Trophoblast cell (in vitro differentiated cells and primary cell): Measurements from ENCODE around the gene TMEM191C.
A peak's percentile ranks its signal among the peaks of the same experiment; 100 is the strongest.
"Not testable (repeated sequence)": the region's sequence is repeated elsewhere in the genome, so short reads cannot be mapped to it uniquely, and the experiment has no call there.

Experiments used
- DNase-seq, 2 donors: peaks; one replicate each; pipeline ENCODE4 v3.0.0-alpha.2; 2016
- H2AFZ ChIP-seq: 2 replicates; pipeline ENCODE4 v1.6.1; 2013; ENCODE audit warnings: low read length, moderate library complexity, mild to moderate bottlenecking; ENCODE audit not compliant: insufficient read depth, poor library complexity
- H2AK5ac ChIP-seq: 2 replicates; pipeline ENCODE4 v1.6.1; 2013; ENCODE audit warnings: mild to moderate bottlenecking, low read length
- H2BK120ac ChIP-seq: 2 replicates; pipeline ENCODE4 v1.6.1; 2013; ENCODE audit warnings: low read length, mild to moderate bottlenecking, moderate library complexity; ENCODE audit not compliant: insufficient read depth, poor library complexity
- H2BK12ac ChIP-seq: 2 replicates; pipeline ENCODE4 v1.6.1; 2013; ENCODE audit warnings: mild to moderate bottlenecking, low read length, moderate library complexity
- H2BK5ac ChIP-seq: 2 replicates; pipeline ENCODE4 v1.6.1; 2013; ENCODE audit warnings: low read length, low read depth, moderate library complexity, mild to moderate bottlenecking; ENCODE audit not compliant: poor library complexity
- H3K14ac ChIP-seq: 2 replicates; pipeline ENCODE4 v1.6.1; 2013; ENCODE audit warnings: mild to moderate bottlenecking, low read length
- H3K18ac ChIP-seq: 2 replicates; pipeline ENCODE4 v1.6.1; 2013; ENCODE audit warnings: mild to moderate bottlenecking, low read length
- H3K23ac ChIP-seq: 2 replicates; pipeline ENCODE4 v1.6.1; 2013; ENCODE audit warnings: low read length
- H3K27ac ChIP-seq: 2 replicates; pipeline ENCODE4 v1.5.1; 2013; ENCODE audit warnings: low read depth, mild to moderate bottlenecking, inconsistent platforms, low read length, moderate library complexity
- H3K27me3 ChIP-seq: 2 replicates; pipeline ENCODE4 v1.6.1; 2013; ENCODE audit warnings: inconsistent platforms, mild to moderate bottlenecking, low read length, moderate library complexity; ENCODE audit not compliant: insufficient read depth
- H3K36me3 ChIP-seq, 2 experiments: 1 replicate in 1 of 2; 2 replicates in 1 of 2; pipeline ENCODE4 v1.6.1; 2013; ENCODE audit warnings: low read length in 2 of 2, mild to moderate bottlenecking in 2 of 2, moderate library complexity in 1 of 2; ENCODE audit not compliant: insufficient read depth in 2 of 2, control insufficient read depth in 1 of 2
- H3K4ac ChIP-seq: 2 replicates; pipeline ENCODE4 v1.6.1; 2013; ENCODE audit warnings: low read depth, mild to moderate bottlenecking, low read length, moderate library complexity
- H3K4me1 ChIP-seq, 2 experiments: 1 replicate in 1 of 2; 2 replicates in 1 of 2; pipeline ENCODE4 v1.6.1; 2013; ENCODE audit warnings: low read length in 2 of 2, mild to moderate bottlenecking in 2 of 2, moderate library complexity in 1 of 2; ENCODE audit not compliant: insufficient read depth in 2 of 2, control insufficient read depth in 1 of 2
- H3K4me2 ChIP-seq: 2 replicates; pipeline ENCODE4 v1.6.1; 2013; ENCODE audit warnings: inconsistent platforms, mild to moderate bottlenecking, low read length, moderate library complexity
- H3K4me3 ChIP-seq: 2 replicates; pipeline ENCODE4 v1.5.1; 2013; ENCODE audit warnings: mild to moderate bottlenecking, low read depth, low read length, inconsistent platforms
- H3K79me1 ChIP-seq: one replicate; pipeline ENCODE4 v1.6.1; 2013; ENCODE audit warnings: low read length
- H3K79me2 ChIP-seq: 2 replicates; pipeline ENCODE4 v1.6.1; 2013; ENCODE audit warnings: low read length, mild to moderate bottlenecking; ENCODE audit not compliant: control insufficient read depth, insufficient read depth, poor library complexity
- H3K9ac ChIP-seq: 2 replicates; pipeline ENCODE4 v1.6.1; 2013; ENCODE audit warnings: mild to moderate bottlenecking, low read length
- H3K9me3 ChIP-seq: 2 replicates; pipeline ENCODE4 v1.6.1; 2013; ENCODE audit warnings: low read depth, mild to moderate bottlenecking, control low read depth, inconsistent platforms, low read length; ENCODE audit not compliant: insufficient read depth
- H4K12ac ChIP-seq: 2 replicates; pipeline ENCODE4 v1.6.1; 2013; ENCODE audit warnings: low read depth, mild to moderate bottlenecking, low read length, moderate library complexity
- H4K8ac ChIP-seq: 2 replicates; pipeline ENCODE4 v1.6.1; 2013; ENCODE audit warnings: low read depth, mild to moderate bottlenecking, low read length, moderate library complexity
- H4K91ac ChIP-seq: one replicate; pipeline ENCODE4 v1.6.1; 2013; ENCODE audit warnings: low read depth, mild to moderate bottlenecking, low read length, moderate library complexity
- WGBS: extraction: QIAGEN DNeasy Blood & Tissue Kit; methylation state at CpG from one replicate; pipeline ENCODE4 v1.1.7; 2013; ENCODE audit warnings: missing lambda C conversion rate; ENCODE audit not compliant: insufficient read length, insufficient coverage; ENCODE audit errors: extremely low coverage; 5-methylcytosine and 5-hydroxymethylcytosine counted together

TMEM191C gene

DNA sequence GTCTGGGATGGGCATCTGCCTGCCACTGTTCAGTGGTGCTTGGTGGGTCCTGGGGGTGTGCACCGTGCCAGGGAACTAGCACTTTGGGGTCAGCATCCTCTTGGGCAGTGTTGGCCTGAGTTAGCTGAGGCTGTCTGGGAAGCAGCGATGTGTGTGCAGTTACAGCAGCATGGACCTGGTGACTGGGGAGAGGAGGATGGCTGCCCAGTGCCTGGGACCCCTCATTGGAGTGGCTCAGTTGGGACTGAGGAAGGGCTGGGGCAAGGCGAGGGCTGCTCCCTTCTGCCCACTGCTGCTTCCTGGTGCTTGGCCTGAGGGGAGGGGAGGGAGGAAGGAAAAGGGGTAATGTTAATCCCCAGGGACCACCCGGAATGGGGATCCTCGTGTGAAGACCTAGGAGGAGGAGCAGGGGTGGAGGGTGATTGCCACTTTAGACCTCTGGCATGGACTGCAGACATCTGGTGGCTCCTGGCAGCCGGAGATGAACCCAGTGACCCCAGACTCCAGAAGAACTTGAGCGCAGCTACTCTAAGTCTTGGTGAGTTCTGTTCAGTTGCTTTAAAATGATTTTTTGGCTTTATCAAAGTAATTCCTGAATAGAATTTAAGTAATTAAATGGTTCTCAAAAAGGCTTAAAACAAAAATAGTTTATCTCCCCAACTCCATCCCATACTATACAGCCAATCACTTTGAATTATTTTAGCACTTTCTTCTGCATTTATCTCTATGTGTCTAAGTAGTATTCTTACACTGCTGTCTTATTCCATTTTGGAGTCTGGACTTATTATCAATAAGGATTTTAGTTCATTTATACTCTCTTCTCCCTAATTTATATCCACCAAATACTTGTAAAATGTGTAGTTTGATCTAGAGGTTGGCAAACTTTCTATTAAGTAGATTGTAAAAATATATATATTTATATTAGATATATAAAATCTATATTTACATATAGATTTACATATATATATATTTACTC, 15.4 kb upstream of the TMEM191C start:
- Histone ChIP-seq H3K23ac (no peak overlapping the region), H3K9me3 (no peaks in the 10 kb centered on the region), H3K27ac (no peak overlapping the region), H3K9ac (no peak overlapping the region), H2AK5ac (no peak overlapping the region), H3K14ac (no peak overlapping the region), H3K4me1 (no peaks in the 10 kb centered on the region), H3K79me2 (no peaks in the 10 kb centered on the region), H4K8ac (no peak overlapping the region), H2AFZ (no peak overlapping the region), H3K4me2 (no peak overlapping the region), H4K12ac (no peak overlapping the region), H3K36me3 (peaks cover 45% of the 10 kb centered on the region in 2 experiments), H4K91ac (no peak overlapping the region), H2BK12ac (no peak overlapping the region), H3K4me3 (no peak overlapping the region), H3K79me1 (no peaks in the 10 kb centered on the region), H2BK5ac (no peak overlapping the region), H2BK120ac (no peak overlapping the region), H3K27me3 (no peaks in the 10 kb centered on the region), H3K4ac (no peak overlapping the region), H3K18ac (peak overlapping the region; percentile 9)
- no peak for DNase-seq
- WGBS, result no CpG with 5 or more reads among the region's 7 CpGs

GRCh38 chr22:21452666-21453065, 14.5 kb upstream of the TMEM191C start:
- H2BK120ac ChIP-seq, H3K79me1 ChIP-seq, H4K12ac ChIP-seq, H4K91ac ChIP-seq, H2AK5ac ChIP-seq, H3K4ac ChIP-seq, H3K4me3 ChIP-seq, H3K4me1 ChIP-seq, H3K4me2 ChIP-seq, DNase-seq, H3K18ac ChIP-seq, H3K27me3 ChIP-seq, H2BK5ac ChIP-seq, H3K9ac ChIP-seq, H2AFZ ChIP-seq, H3K79me2 ChIP-seq, H3K14ac ChIP-seq, H2BK12ac ChIP-seq, H4K8ac ChIP-seq, H3K23ac ChIP-seq, H3K27ac ChIP-seq, H3K9me3 ChIP-seq: not testable (repeated sequence)
- peaks cover 37 to 38% of the 10 kb centered on the region in 2 experiments for H3K36me3 ChIP-seq
- no CpG with 5 or more reads among the region's 4 CpGs for WGBS

GRCh38 chr22:21454998-21455333, 12.2 kb upstream of the TMEM191C start:
- H4K12ac ChIP-seq, H4K8ac ChIP-seq, H3K18ac ChIP-seq, H3K27me3 ChIP-seq, H3K4ac ChIP-seq, H3K23ac ChIP-seq, H3K14ac ChIP-seq, H3K79me1 ChIP-seq, H2AFZ ChIP-seq, H3K4me2 ChIP-seq, H3K9me3 ChIP-seq, H3K79me2 ChIP-seq, H2AK5ac ChIP-seq, H3K4me3 ChIP-seq, H2BK120ac ChIP-seq, H2BK5ac ChIP-seq, H3K4me1 ChIP-seq, H4K91ac ChIP-seq, H3K9ac ChIP-seq, DNase-seq, H2BK12ac ChIP-seq, H3K27ac ChIP-seq: not testable (repeated sequence)
- WGBS, result no CpG with 5 or more reads among the region's 9 CpGs
- H3K36me3 ChIP-seq, result peaks cover 20 to 21% of the 10 kb centered on the region in 2 experiments

GRCh38 chr22:21455334-21456089, 11.7 kb upstream of the TMEM191C start:
- Histone ChIP-seq H3K4me2 (no peak overlapping the region), H3K36me3 (peaks cover 15 to 17% of the 10 kb centered on the region in 2 experiments), H3K27ac (no peak overlapping the region), H3K4ac (no peak overlapping the region), H4K8ac (no peak overlapping the region), H2AK5ac (no peak overlapping the region), H3K23ac (no peak overlapping the region), H3K9ac (no peak overlapping the region), H3K18ac (no peak overlapping the region), H3K4me1 (no peaks in the 10 kb centered on the region), H3K14ac (no peak overlapping the region), H2BK5ac (no peak overlapping the region), H3K4me3 (no peak overlapping the region), H2AFZ (no peak overlapping the region), H2BK12ac (no peak overlapping the region), H3K9me3 (no peaks in the 10 kb centered on the region), H4K12ac (no peak overlapping the region), H3K79me2 (no peaks in the 10 kb centered on the region), H3K79me1 (no peaks in the 10 kb centered on the region), H2BK120ac (no peak overlapping the region), H4K91ac (no peak overlapping the region), H3K27me3 (no peaks in the 10 kb centered on the region)
- no peak for DNase-seq
- no CpG with 5 or more reads among the region's 19 CpGs for WGBS
